Smooth muscle cell (in vitro differentiated cells): ENCODE measurements around the gene MAGI3. TPM values are rescaled to one million over a fixed set of nuclear protein-coding genes. Genes with fewer than 3 reads are reported as not detected.
"Not testable (repeated sequence)": the region's sequence is repeated elsewhere in the genome, so short reads cannot be mapped to it uniquely, and the experiment has no call there.

ENCODE experiments used
- DNase-seq: peaks from one replicate; lab custom pipeline; 2025; ENCODE audit not compliant: unreplicated experiment; lab: John Stamatoyannopoulos, UW
- H2AFZ ChIP-seq: fragments of 200-600 bp; sonication (generic); 2 replicates; pipeline ENCODE4 v1.6.0; 2016; ENCODE audit warnings: antibody characterized with exemption, low read depth, mild to moderate bottlenecking
- H3F3A ChIP-seq: fragments of 200-600 bp; sonication (generic); 2 replicates; pipeline ENCODE4 v1.6.0; 2017; ENCODE audit warnings: antibody characterized with exemption, low read depth
- H3K27ac ChIP-seq: fragments of 200-600 bp; sonication (generic); 2 replicates; pipeline ENCODE4 v1.5.1; 2016; ENCODE audit warnings: low read depth, mild to moderate bottlenecking
- H3K27me3 ChIP-seq: fragments of 200-600 bp; sonication (generic); 2 replicates; pipeline ENCODE4 v1.6.1; 2016; ENCODE audit warnings: low read depth, mild to moderate bottlenecking
- H3K36me3 ChIP-seq: fragments of 200-600 bp; sonication (generic); 2 replicates; pipeline ENCODE4 v1.5.1; 2016; ENCODE audit warnings: low read depth
- H3K4me1 ChIP-seq: fragments of 200-600 bp; sonication (generic); 2 replicates; pipeline ENCODE4 v1.5.1; 2016; ENCODE audit warnings: low read depth
- H3K4me2 ChIP-seq: fragments of 200-600 bp; sonication (generic); 2 replicates; pipeline ENCODE4 v1.6.0; 2016; ENCODE audit warnings: mild to moderate bottlenecking
- H3K4me3 ChIP-seq: fragments of 200-600 bp; sonication (generic); 2 replicates; pipeline ENCODE4 v1.5.1; 2016; ENCODE audit warnings: mild to moderate bottlenecking
- H3K79me2 ChIP-seq: fragments of 200-600 bp; sonication (generic); 2 replicates; pipeline ENCODE4 v1.6.0; 2016; ENCODE audit warnings: low read depth, mild to moderate bottlenecking
- H3K9ac ChIP-seq: fragments of 200-600 bp; sonication (generic); 2 replicates; pipeline ENCODE4 v1.6.0; 2016; ENCODE audit warnings: low read depth
- H3K9me3 ChIP-seq: fragments of 200-600 bp; sonication (generic); replicated peaks from 2 replicates; pipeline ENCODE4 v1.5.1; 2016; ENCODE audit warnings: low read depth
- H4K20me1 ChIP-seq: fragments of 200-600 bp; sonication (generic); 2 replicates; pipeline ENCODE4 v1.6.0; 2016; ENCODE audit warnings: low read depth
- CTCF ChIP-seq: fragments of 200-600 bp; sonication (generic); IDR thresholded peaks from 2 replicates; pipeline ENCODE4 v1.5.1; 2017; ENCODE audit warnings: borderline replicate concordance, mild to moderate bottlenecking, antibody characterized with exemption; ENCODE audit not compliant: insufficient read depth, poor library complexity, severe bottlenecking
- WGBS: methylation state at CpG from one replicate; pipeline ENCODE4 v1.1.7; 2016; ENCODE audit warnings: low lambda C conversion rate; 5-methylcytosine and 5-hydroxymethylcytosine counted together
- polyA plus RNA-seq: library from polyadenylated mRNA; unstranded; fragments of >200 nt; fragmentation: Nextera tagmentation; extraction: Ambion mirVana; gene quantifications from 2 replicates; pipeline ENCODE4 v1.2.1, GENCODE V29; 2016
- total RNA-seq: library from RNA; depleted of rRNA; stranded (reverse); fragments of >200 nt; gene quantifications from 2 replicates; pipeline ENCODE4 v1.2.3, GENCODE V29; 2014

MAGI3 gene
- total and polyA plus RNA-seq, 2 experiments from 2014 or later: 10.9 to 19.1 TPM

DNA sequence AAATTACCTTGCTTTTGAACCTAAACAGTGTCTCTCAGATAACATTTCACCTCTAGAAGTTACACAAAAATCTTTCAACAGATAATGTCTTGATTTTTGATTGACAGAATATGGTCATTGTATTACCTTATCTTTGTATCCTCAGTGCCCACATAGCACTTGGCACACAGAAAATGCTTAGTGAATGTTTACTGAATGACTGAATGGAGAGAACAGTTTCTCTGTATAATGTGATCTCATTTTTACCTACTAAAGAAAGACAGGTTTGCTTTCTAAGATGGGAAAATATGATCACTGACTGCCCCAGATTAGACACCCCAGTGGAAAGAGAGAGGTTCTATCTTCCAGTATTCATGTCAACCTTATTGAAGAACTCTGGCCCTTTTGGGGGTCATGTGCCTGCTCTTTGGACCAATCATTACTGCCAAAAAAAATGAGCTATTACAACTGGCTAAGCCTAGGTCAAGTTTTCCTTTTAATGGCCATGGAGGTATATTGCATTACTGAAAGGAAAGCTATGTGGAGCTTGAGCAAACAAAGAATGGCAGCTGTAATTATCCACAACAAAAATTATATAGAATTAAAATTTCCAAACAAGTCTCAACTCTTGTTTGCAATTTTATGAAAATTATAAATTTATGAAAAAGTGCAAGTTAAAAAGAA, 117.4 kb downstream of the MAGI3 start:
- Histone ChIP-seq H3K4me2 (no peak overlapping the region), H3K4me3 (no peak overlapping the region), H3K27ac (no peak overlapping the region), H3K9me3 (no peaks in the 10 kb centered on the region), H4K20me1 (peaks cover 18% of the 10 kb centered on the region), H3K27me3 (no peaks in the 10 kb centered on the region), H3F3A (no peaks in the 10 kb centered on the region), H3K4me1 (no peaks in the 10 kb centered on the region), H3K36me3 (no peaks in the 10 kb centered on the region), H2AFZ (no peak overlapping the region), H3K9ac (no peak overlapping the region), H3K79me2 (peaks cover 47% of the 10 kb centered on the region)
- DNase-seq: no peak
- no peak for TF ChIP-seq CTCF

- 60% methylated on average over 2 of the region's 2 CpGs for WGBS
- H3K27me3 ChIP-seq: no peaks in the 10 kb centered on the region
- no peak overlapping the region for H3K9ac ChIP-seq
- no peak overlapping the region for H2AFZ ChIP-seq
- H3K4me2 ChIP-seq: no peak overlapping the region
- peaks cover 43% of the 10 kb centered on the region for H3K79me2 ChIP-seq
- no peak overlapping the region for H3K27ac ChIP-seq
- no peak overlapping the region for H3K4me3 ChIP-seq
- TF ChIP-seq CTCF: no peak
- no peaks in the 10 kb centered on the region for H3F3A ChIP-seq
- H3K4me1 ChIP-seq: no peaks in the 10 kb centered on the region
- H3K9me3 ChIP-seq: no peaks in the 10 kb centered on the region
- DNase-seq: no peak
- H3K36me3 ChIP-seq: no peaks in the 10 kb centered on the region
- H4K20me1 ChIP-seq: peaks cover 18% of the 10 kb centered on the region
Observed at GRCh38 chr1:113508364-113509164, 118.2 kb downstream of the MAGI3 start.

DNA sequence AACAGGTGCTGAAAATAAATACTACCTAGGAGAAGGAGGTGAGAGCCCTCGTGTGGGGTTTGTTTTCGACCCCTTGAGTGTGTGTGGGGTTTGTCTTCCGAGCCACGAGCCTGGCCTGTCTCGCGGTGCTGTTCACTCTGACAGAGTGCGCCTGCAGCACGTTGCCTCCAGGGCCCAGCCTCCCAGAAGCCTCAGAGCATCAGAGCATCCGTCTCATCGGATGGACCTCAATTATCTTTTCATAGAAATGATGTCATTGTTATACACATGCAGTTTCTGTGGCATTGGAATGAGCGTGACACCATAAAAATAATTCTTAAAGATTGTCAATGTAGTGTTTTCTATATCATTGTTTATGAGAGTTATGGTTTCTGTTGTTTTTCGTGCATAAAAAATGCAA, 119.5 kb downstream of the MAGI3 start:
- not testable (repeated sequence) for H3F3A ChIP-seq, H3K4me3 ChIP-seq, H3K9ac ChIP-seq, DNase-seq, H2AFZ ChIP-seq, H3K36me3 ChIP-seq, H3K27ac ChIP-seq, H3K4me2 ChIP-seq, H3K27me3 ChIP-seq, H3K9me3 ChIP-seq, H3K4me1 ChIP-seq
- 97% methylated on average over 6 of the region's 12 CpGs for WGBS
- peaks cover 18% of the 10 kb centered on the region for H4K20me1 ChIP-seq
- H3K79me2 ChIP-seq: peaks cover 34% of the 10 kb centered on the region

DNA sequence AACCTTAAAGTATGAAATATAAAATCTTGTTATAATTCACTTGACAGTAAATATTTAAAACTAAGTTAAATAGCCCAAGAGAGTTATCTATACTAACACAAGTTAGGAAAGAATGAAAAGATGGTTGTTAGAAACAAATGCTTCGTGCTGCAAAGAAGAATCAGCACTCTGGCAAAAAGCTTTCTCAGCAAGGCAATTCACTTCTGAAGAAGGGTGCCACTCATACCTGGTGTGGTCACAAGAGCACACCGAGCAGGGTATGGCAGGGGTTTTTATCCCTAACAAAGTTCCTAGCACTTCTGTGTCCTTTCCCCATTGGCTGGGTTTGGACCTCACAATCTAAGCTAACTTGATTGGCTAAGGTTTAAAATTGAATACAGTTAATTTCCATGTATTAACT, 121.0 kb downstream of the MAGI3 start:
- no peak overlapping the region for H3K9ac ChIP-seq
- H3K27me3 ChIP-seq: no peaks in the 10 kb centered on the region
- H3F3A ChIP-seq: no peaks in the 10 kb centered on the region
- no peak for DNase-seq
- no peaks in the 10 kb centered on the region for H3K4me1 ChIP-seq
- WGBS: 95% methylated on average over 2 of the region's 2 CpGs
- H3K4me2 ChIP-seq: no peak overlapping the region
- no peak overlapping the region for H3K4me3 ChIP-seq
- no peak overlapping the region for H2AFZ ChIP-seq
- H3K36me3 ChIP-seq: no peaks in the 10 kb centered on the region
- no peaks in the 10 kb centered on the region for H3K9me3 ChIP-seq
- TF ChIP-seq CTCF: no peak
- H3K27ac ChIP-seq: no peak overlapping the region
- H3K79me2 ChIP-seq: peaks cover 31% of the 10 kb centered on the region
- peaks cover 18% of the 10 kb centered on the region for H4K20me1 ChIP-seq
